GM21390 (cell line): Measurements from ENCODE around the gene CACNA1S.

Experiments
- ATAC-seq: cut with Tn5 transposase; IDR thresholded peaks from one replicate; pipeline ENCODE4 v1.9.1; 2021; ENCODE audit not compliant: unreplicated experiment

CACNA1S gene

DNA sequence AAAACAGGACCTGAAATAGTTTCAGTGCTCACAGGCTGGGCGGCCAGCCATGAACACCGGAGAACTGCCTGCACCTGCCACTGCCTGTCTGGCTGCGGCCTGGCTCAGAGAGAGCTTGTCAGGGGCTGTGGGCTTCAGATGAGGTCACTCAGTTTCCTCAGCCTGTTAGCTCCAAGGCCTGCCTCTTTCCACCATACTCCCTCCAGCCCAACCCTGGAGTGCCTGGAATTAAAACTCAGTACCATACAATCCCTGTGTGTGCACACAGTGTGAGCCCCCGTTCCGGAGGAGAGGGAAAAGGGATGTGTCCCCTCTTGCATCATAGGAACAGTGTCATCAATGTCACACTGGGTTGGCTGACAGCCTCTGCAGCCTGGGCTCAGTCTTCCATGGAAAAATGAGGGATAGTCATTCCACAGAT, 16.2 kb downstream of the CACNA1S start:
- ATAC-seq = peak; percentile 46

GRCh38 chr1:201095581-201095980, 16.6 kb downstream of the CACNA1S start:
- ATAC-seq = no peak

DNA sequence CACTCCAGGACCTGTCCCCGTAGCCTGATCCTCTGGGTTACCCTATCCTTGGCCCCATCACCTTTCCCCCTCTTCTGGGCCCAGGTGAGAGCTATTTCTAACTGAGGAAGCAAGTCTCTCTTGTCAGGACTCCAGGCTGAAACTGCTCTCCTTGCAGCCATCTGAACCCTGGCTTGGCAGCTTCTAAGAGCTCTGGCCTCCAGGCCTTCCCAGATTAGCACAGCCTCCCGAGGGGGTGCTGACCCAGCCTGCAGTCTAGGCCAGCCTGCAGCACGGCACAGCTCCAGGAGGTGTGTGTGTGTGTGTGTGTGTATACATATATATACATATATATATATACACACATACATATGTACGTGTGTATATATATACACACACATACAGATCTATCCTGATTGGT, 17.4 kb downstream of the CACNA1S start:
- no peak for ATAC-seq

DNA sequence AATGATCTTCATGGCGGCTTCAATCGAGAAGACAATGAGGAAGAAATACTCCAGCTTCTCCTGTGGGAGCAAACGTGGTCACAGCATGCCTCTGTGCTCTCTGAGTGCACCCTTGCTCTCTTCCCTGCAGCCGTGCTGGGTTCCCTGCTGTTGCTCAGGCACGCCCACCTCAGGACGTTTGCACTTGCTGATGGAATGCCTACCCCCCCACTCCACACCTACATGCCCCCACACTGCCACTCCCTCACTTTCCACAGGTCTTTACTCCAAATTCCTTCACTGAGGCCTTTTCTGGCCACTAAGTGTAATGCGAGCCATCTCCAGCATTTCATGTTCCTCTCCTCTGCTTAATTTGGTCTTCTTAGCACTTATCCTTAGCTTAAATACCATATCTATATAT, 18.3 kb downstream of the CACNA1S start:
- no peak for ATAC-seq

DNA sequence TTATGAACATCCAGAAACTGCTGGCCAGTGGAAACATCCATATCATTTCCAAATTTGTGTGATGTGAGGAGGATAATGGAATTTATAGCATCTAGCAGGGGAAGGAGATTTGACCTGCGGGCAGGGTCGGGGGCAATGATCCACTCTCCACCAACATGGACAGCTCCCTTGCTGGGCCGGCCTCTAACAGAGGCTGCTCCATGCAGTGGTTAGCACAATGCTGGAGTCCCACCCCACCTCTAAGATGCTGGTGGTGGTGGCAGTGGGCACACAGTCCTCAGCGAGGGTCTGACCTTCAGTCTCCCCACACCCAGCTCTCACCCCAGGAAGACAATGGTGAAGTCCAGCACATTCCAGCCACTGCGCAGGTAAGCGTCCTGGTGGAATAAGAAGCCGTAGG, 18.7 kb downstream of the CACNA1S start:
- ATAC-seq = no peak

- no peak for ATAC-seq
Observed at GRCh38 chr1:201092738-201093137, 19.5 kb downstream of the CACNA1S start.

GRCh38 chr1:201091256-201091655, 21.0 kb downstream of the CACNA1S start:
- no peak for ATAC-seq

DNA sequence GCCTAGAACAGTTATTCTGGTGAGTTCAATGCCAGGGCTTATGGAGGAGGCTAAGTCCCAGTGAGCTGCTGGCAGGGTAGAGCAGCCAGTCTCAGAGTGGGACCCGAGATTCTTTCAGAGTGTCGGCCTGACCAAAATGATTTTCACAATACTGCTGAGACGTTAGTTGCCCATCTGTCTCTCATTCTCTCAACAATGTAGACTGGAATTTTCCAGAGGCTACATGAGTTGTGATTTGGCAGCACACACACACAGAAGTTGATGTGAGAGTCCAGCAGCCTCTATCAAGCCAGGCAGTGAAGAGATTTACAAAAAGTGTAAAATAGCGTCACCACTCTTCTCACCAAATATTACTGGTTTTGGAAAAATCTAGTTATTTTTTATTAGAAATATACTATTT, 21.7 kb downstream of the CACNA1S start:
- ATAC-seq = no peak

GRCh38 chr1:201089596-201089995, 22.6 kb downstream of the CACNA1S start:
- ATAC-seq = no peak

GRCh38 chr1:201088901-201089525, 23.2 kb downstream of the CACNA1S start:
- no peak for ATAC-seq

DNA sequence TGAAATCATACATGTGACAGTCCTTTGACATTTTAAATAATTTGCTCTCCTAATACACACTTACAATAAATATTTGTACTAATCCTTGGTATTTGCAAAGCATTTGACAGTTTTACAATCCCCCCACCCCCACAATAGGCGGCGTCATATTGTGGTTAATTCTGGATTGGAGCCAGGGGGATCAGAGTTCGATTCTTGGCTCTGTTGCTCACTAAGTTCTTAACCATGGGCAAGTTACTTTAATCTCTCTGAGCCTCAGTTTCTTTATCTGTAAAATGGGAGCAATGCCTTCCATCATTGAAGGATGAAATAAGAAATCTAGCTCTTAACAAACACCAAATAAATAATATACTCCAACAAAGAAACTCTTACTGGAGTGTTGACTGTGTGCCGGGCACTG, 23.8 kb downstream of the CACNA1S start:
- no peak for ATAC-seq

DNA sequence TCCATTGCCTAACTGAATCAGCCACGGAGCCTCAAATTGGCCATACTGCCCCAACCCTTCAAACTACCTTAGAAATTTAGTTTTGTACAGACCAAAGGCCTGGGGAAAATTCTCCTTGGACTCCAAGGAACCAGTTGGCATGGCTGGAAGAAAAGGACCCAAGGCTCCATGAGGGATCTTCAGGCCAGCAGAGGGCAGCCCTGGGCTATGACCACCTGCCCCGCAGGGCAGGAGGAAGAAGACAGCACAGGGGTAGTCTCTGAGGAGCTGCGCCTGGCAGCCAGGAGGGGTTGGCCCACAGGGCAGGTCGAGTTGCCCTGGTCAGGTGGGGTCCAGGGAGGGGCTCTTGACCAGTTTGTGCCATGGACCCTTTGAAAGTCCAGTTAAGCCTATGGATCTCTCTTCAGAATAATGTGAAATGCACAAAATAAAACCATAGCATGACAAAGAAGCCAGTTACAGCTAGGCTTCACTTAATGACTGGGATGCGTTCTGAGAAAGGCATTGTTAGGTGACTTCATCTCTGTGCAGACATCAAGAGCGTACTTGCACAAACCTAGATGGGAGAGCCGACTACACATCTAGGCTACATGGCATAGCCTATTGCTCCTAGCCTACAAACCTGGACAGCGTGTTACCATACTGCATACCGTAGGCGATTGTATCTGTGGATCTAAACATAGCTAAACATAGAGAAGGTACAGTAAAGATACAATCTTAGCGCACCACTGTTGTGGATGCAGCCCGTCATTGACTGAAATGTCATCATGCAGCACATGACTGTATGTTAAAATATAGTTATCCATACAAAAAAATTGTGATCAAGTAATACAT, 26.1 kb downstream of the CACNA1S start:
- no peak for ATAC-seq

- no peak for ATAC-seq
Observed at GRCh38 chr1:201084295-201084694, 27.9 kb downstream of the CACNA1S start.

DNA sequence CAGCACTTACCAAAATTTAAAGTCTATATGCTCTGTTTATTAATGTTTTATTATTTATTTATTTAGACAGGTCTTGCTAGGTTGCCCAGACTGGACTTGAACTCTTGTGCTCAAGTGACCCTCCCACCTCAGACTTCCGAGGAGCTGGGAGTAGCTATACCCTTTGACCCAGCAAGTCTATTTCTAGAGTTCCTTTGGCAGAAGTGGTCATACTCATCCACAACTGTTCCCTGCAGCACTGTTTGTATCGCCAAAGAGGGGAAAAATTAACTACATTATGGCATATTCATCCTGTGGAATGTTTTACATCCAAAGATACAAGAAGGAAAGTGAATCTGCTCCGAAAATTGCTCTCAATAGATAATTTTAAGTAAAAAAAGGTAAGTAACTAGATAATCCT, 28.5 kb downstream of the CACNA1S start:
- no peak for ATAC-seq

- no peak for ATAC-seq
Observed at GRCh38 chr1:201080135-201080534, 32.1 kb downstream of the CACNA1S start.

DNA sequence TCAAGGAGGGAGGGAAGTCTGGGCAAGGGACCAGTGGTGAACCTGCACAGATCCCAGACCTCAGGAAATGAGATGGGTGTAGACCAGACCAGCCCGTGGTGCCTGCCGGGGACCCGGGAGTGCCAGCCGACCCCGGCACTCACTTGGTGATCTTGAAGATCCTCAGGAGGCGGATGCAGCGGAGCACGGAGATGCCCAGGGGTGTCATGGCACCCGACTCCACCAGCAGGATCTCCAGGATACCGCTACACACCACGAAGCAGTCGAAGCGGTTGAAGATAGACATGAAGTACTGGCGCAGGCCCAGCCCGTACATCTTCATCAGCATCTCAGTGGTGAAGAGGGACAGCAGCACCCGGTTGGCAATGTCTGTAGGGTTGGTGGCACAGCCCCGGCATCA, 34.5 kb downstream of the CACNA1S start:
- no peak for ATAC-seq

- no peak for ATAC-seq
Observed at GRCh38 chr1:201077116-201077515, 35.1 kb downstream of the CACNA1S start.

GRCh38 chr1:201076092-201076491, 36.1 kb downstream of the CACNA1S start:
- no peak for ATAC-seq

- ATAC-seq = no peak
Observed at GRCh38 chr1:201074018-201074417, 38.2 kb downstream of the CACNA1S start.

DNA sequence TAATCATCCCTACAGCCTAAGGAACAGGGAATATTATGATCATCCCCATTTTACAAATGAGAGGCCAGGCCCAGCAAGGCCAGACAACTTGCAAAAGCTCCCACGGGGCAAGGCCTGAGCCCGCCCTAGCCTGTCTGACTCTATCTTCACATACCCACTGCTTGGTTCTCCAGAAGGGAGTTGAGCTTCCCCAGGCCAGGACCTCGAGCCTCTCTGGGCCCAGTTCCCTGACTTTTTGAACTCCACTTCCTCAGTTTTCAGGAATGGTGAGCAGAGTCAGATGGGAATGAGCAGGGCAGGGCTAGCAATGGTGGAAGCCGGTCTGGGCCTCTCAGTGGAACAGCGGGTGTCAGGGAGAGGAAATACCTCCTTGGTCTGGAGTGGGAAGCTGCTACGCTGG, 39.3 kb downstream of the CACNA1S start:
- no peak for ATAC-seq

- no peak for ATAC-seq
Observed at GRCh38 chr1:201072149-201072548, 40.1 kb downstream of the CACNA1S start.

DNA sequence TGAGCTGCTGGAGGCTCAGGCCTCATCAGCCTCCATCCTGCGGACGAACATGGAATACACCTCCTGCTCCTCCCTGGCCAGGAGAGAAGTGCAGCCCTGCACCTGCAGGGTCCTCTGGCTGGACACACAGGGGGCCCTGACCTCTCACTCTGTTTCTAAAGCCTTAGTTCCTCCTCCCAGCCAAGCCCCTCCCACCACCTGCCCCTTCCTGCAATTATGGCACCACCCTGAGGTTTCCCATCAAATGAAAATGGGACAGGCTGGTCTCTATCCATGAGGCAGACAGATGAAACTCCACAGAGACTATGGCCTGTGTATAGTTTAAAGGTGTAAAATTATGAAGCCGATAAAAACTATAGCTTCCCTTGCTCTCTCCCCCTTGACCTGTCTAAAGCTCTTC, 42.6 kb downstream of the CACNA1S start:
- ATAC-seq = no peak

GRCh38 chr1:201068976-201069375, 43.2 kb downstream of the CACNA1S start:
- no peak for ATAC-seq
